NCI-H2227 treated with DMSO at 0.1 percent for 48 hours (cell line): Measurements from ENCODE around the gene NAALADL2.
A peak's percentile ranks its signal among the peaks of the same experiment; 100 is the strongest.

Experiments
- DNase-seq: peaks from one replicate; lab custom pipeline; 2025; lab: John Stamatoyannopoulos, UW

Gene NAALADL2

DNA sequence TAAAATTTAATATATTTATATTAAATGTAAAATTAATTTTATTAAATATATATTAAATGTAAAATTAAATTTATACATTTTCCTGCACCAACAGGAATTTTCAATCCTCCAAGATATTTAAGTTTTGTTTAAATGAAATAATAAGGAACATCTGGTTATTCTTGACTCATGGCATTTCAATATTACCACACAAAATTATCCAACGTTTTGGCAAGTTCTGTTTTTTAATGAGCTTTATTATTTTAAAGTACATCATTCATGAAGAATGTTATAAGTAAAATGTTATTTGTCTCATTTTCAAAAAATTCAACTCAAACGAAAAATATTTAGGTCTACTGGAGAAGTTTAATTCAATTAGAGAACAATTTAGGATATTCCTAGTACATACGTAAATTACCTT lies 811.4 kb downstream of the NAALADL2 start:
- DNase-seq: no peak

DNA sequence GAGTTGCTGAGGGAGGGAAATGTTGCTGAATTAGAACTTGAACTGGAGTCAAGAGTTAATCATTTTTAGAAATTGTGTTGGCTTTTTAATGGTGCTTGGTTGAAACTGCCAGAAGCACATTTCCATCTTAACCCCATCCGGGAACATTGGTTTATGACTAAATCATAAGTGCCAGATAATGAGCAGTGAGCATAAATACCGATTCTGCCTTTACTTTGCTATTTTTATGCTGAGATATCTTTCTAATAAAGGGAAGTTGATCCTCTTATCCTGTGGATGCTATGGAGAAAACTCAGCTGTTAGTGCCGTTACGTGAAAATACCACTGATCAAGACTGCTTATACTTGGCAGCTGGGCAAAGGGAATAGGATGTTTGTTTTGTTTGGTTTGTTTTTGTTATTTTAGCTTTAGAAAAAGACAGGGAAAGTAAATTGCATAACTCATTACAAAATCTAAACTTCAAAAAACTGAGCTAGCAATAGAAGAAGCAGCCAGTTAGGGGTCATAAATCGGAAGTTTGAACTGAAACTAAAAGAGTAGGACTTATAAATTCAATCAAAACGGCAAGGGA lies 813.1 kb downstream of the NAALADL2 start:
- DNase-seq: peak; percentile 6

DNA sequence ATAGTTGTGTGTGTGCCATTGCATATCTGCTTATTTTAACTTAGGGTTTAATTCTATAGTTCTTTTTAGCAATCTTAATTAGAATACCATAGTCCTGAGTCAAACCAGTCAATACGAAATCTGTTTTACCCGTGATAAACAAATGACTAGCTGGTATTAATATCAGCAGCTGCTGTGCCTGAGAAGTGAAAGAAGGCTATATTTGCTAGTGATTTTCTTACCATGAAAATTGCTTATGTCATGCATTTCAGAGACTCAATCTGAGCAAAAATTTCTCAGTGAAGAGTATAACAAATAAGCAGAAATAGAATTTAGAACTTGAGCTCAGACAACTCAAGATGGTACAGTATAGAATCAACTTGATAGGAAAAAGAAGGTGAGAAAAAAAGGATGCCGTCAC lies 820.4 kb downstream of the NAALADL2 start:
- DNase-seq: no peak

DNA sequence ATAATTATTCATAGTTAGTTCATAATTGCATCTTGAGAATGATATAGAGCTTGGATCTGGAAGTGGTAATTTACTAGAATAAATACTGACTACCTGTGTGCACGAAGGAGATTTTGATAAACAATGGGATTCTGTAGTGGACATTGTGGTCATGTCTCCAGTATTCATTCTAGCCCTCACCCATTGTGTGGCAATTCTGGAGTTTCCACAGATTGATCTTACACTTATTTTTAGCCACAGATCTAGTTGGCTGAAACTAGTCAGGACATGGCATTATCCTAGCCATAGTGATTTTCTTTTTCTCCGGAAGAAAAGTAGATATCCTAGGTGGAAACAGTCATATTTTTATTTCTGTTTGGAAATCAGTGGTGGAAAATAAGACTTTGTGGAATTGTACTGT lies 833.1 kb downstream of the NAALADL2 start:
- DNase-seq: no peak

DNA sequence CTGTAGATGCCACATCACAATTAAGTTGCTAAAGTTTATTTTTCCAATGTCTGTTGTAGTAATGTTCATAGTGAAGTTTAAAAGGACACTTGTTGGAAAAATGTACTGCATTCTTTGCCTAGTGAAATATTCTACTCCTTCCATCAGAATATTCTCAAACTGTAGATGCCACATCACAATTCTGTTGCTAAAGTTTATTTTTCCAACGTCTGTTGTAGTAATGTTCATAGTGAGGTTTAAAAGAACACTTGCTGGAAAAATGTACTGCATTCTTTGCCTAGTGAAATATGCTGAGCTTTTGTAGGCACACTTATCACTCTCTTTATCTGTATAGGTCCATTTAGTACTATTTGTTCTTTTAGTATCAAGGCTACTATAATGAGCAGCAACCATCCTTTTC lies 836.1 kb downstream of the NAALADL2 start:
- DNase-seq: no peak

DNA sequence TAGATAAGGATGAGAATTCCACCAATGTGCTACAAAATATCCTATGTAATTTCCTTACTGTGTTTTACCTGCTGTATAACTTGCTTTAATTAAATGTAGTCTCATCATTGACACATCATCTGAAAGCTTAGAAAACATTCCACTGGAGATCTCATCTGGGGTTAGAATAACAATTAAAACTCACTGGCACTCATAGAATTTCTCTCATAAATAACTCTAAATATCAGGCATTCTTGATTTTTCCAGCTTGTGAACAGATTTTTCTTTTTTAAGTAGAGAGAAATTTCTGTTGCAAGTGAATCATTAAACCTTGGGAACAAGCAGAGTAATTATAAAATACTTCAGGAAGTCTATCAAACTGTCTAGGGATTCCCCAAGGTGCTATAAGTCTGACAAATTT lies 843.8 kb downstream of the NAALADL2 start:
- DNase-seq: no peak

DNA sequence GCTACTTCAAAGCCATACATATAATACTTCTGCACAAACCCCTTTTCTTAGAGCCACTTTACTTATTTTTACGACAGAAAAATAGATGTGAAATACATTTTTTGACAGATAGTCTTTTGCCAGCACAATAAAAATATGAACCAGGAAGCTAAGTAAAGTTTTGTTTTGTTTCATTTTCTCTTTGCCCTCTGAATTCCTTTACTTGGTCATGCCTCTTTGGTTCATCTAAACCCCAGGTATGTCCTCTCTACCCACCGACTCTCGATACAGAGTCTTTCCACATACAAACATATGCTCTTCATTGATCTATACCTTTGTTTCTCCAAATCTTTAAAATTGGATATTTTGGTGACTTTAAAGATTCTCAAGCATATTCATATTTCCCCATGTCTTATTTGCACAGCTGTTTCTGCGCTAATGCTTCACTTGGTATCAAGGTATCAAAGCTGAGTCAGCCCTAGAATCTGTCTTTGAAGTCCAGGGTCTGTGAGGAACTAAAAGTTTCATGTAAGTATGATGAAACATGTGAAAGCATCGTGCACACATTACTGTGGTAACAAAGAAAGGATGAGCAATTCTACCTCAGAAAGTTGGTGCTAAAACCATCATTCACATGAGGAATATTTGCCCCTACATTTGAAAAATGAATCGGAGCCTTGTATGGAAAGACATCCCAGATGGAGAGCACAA lies 845.4 kb downstream of the NAALADL2 start:
- DNase-seq: no peak

DNA sequence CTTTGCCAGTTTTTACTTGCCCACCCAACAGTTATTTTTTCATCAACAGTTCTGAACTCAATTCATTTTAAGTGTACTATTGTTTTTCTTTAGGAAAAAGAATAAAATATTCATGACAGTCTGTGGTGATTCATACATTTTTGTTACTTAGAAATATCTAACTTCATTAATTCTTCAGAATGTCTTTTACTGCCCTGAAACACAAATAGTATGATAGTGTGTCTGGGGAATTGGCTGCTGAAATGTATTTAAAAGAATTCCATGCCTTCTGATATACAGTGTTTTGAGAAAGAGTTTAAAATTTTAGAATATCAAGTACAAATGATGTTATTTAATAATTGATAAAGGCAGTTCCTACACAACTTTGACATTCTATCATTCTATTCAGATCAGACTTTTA lies 854.1 kb downstream of the NAALADL2 start:
- DNase-seq: no peak

DNA sequence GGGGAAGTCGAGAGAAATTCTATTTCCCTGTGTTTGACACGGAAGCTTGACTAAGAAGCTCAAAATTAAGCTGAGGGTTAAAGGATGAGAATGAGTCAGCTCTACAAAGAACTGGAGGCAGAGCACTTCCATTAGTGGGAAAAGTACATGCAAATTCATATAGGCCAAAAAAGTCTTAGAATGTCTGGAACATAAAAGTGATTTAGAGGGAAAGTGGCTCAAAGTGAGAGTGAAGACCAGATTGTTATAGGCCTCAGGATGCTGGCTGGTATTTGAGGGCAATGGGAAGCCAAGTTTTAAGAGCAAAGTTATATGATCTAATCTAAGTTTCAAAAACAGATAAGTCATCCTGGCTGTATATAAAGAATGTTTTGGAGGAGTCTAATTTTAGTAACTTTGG lies 857.3 kb downstream of the NAALADL2 start:
- no peak for DNase-seq

DNA sequence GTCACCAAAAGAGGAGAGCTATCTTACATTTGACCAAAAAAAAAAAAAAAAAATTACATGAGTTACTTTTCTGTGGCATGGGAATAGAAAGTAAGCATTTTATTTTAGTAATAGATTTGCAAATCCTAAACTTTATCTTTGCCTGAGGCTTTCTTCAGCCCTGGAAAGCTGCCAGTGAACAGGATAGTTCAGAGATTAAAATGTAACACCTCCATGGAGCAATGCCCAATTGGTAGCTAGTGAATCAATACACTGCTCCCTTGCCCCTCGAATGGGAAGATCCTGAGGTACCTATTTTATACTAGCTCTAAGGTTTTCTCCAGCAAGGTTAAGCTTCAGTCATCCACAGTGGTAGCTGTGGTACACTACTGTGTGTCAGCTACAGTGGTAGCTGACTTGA lies 867.1 kb downstream of the NAALADL2 start:
- DNase-seq: no peak

DNA sequence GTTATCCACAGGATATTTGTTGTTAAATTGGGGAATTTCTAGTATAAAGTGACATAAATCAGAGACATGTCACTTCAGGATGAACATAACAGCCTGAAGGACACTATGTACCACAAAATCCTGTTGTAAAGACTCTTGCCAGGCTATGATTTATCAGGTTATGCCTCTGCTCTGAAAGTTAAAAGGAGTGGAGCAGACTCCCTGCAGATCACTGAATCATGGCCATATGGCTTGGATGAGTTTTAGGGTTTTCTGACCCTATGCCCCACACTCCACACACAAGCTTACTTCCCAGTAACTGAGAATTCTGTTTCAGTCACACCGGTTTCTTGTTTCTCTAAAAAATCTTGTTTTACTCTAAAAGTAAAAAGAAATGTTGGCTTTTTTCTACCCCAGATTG lies 869.4 kb downstream of the NAALADL2 start:
- DNase-seq: no peak

DNA sequence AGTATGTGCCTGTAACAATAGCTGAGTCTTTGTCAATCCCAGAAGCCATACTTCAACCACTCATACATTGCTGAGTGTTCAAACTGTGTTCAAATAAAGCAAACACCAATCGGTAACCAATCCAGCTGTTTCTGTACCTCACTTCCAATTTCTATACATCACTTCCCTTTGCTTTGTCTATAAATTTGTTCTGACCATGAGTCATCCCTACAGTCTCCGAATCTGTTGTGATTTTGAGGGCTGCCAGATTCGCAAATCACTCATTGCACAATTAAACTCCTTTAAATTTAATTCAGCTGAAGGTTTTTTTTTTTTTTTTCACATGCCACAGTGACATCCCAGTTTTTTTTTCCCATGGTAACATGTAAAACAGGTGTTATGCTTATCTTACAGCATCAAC lies 870.3 kb downstream of the NAALADL2 start:
- DNase-seq: no peak

DNA sequence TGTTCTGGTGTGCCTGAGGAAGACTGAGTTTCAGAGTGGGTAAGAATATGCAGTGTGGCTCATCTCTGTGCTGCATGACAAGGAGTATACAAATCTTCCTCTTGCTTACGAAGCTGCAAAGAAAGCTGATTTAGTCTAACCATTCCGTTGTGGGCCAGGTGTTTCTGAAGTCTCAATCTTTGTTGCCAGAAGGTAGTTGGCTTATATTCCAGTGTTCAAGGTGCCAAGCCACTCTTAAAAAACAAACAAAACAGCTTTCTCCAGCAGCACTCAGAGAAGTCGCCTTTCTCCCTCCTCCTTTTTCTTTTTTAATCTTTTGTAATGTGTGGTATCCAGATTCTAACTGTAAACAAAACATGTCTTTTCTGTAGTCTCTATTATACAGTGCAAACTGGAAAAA lies 872.4 kb downstream of the NAALADL2 start:
- DNase-seq: no peak

DNA sequence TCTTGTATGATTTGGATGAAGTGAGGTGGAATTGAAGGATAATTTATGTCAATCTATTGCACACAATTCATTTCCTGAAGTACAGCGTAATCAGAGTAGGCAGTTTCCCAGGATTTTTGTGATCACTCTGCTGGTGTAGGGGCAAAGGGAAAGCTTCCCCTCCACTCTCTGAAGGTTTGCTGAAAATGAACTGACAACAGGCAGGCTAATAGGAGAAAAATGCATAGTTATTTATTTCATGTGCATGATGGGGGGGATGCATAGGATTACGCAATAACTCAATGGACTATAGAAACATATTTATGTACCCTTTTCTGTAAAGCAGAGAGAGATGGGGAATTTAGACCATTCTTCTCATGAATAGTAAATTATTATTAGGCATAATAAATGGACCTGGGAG lies 872.9 kb downstream of the NAALADL2 start:
- no peak for DNase-seq

DNA sequence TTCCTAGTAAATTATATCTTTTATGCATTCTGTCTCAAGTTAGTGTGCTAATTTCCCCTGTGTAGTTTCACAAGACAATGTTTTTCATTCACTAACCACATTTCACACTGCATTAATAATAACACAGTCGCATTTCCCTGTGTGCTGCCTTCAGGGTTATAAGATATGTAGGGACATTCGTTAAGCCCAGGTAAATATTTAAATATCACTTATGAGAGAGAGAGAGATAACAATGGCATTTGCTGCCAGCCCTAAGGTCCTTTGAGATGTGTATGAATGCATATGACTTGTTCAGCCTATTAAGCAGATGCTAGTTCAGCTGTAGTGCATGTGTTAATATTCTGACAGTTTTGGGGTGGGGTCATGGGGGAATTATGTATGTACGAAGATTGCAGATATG lies 876.7 kb downstream of the NAALADL2 start:
- DNase-seq: no peak

DNA sequence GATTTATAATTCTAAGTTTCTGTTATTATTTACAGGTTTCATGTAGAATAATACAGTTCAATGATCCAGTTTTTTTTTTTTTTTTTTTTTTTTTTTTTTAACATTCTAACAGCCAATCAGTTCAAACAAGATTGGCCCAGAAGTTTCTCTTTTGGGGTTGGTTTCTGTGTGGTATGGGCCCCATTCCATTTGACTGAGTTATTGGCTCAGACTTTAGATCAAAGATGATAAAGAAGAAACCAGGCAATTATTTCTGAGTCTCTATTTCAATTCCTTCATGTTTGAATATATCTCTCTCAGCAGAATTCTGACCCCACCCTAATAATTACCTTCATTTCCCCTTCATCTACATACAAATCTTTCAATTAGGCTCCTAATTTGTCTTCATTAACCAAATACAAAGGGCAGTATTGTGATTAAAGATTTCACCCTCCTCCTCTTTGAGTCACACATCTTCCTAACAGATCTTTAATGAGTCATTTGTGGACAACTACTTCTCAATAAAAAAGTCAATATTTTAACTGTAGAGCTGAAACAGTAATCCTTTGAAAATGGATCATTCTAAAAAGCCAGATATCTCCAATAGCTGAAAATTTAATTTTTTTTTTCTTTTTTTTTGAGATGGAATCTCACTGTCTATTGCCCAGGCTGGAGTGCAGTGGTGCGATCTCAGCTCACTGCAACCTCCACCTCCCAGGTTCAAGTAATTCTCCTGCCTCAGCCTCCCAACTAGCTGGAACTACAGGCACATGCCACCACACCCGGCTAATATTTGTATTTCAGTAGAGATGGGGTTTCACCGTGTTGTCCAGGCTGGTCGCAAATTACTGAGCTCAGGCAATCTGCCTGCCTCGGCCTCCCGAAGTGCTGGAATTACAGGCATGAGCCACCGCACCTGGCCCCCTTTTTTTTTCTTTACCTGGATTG lies 878.8 kb downstream of the NAALADL2 start:
- no peak for DNase-seq

DNA sequence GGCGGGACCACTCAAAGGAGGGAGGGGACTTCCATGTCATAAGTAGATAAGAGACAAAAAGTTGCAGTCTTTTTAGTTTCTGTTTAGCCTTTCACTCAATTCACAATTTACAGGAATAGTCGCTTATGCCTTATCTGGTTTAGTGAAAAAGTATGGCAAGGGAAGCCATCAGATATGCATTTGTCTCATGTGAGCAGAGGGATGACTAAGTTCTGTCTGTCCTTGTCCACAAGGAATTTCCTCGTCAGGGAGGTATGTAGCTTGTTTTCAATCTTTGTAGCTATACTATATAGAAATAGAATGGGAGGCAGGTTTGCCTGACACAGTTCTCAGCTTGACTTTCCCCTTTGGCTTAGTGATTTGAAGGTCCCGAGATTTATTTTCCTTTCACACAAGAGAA lies 882.8 kb downstream of the NAALADL2 start:
- no peak for DNase-seq

DNA sequence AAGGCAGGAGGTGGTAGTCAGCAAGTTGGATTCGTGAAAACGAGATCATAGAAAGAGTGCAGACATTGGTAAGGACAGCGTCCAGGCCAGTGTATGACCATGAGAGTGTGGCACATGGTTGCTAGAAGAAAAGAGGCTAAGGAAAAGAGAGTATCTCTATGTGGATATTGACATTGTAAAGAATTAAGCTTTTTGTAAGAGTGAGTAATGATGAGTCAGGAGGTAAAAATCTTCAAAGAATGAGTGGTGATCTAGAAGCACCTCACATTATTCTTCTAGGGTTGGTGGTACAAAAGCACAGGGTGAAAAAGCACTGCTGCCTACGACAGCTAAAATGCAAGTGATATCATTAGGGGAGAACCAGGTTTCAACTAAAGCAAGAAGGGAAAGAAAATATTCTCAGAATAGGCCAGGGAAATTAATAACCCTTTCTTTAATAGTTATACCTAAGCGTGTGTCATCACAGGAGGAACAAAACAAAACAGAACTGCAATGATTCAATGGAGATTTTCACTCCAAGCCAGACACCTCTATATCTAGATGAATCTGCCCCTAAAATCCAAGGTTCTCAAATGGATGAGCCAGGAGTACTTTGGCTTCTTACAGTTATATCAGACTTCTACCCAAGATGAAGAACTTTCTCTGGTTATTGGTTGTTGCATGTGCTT lies 884.7 kb downstream of the NAALADL2 start:
- DNase-seq: no peak

DNA sequence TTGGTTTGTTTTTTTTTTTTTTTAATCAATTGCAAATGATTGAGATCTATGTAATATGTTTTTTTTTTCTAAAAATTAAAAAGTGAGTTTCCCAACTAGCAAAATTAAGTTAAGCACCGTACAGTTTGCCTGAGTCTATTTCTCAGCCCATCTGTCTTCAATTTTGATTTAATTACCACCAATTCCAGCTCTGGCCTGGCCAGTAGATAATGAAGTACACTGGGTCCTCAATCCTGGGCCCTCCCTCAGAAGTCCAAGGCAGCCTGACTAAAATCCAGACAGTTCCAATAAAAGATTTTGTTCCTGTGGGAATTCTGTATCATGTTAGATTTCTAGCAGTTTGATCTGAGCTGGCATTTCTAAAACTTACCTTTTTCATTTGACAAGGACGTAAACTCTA lies 887.2 kb downstream of the NAALADL2 start:
- DNase-seq: no peak

DNA sequence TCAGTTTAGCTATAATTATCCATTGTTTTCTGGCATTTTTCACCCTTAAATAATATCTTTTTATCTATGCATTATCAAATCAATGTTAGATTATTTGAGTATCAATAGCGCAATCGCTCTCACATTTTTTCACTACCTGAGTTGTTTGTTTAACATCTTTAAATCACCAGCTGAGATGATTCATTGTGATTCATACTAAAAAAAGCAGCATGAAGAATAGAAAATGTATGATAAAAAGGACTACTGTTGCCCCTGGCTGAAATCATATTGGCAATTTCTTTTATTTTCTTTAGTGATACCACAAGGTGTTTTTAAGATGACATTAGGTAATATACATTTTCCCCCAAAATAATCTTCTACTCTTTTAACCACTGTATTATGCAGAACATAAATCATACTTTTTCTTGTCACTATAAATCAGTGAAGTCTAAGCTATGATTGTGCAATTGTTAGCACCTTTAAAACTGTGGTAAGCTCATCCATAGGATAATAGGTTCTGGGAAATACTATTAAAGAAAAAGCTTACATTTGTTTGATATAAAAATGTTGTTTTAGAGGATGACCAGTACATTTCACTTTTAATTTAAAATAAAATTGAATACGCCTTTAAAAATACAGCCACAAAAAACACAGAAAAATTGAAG lies 889.1 kb downstream of the NAALADL2 start:
- no peak for DNase-seq

DNA sequence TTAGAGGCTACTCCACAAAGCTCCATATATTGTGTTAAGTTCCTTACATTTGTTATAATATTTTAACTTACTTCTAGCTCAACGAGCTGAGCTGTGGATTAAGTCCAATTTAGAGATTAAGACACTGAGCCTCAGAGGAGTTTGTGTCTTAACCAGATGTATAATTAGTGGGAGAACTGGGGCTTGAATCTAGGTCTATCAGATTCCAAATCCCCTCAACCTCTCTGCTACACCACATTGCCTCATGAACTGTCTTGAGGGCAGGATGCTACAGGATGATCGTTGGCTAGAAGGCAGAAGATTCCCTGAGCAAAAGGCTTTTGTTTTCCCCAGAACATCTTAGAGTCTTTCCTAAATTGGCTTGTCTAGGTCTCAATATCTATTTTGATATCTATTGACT lies 890.8 kb downstream of the NAALADL2 start:
- no peak for DNase-seq

DNA sequence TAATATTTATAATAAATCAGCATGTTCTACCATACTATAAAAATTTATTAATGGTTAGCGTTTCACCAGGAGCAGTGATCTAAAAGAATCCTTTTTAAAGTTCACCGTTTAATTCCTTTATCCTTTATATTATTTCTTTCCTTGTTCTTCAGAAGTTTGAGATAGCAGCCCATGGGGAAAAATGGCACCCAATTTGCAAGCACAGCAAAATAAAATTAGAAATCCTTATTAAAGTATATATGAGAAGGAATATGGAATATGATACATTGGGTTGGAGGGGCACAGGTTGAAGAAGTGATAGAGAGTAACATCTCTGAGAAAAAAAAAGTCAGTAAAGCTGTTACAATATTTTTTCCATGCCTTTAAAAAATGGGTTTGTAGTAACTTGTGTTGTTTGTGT lies 892.0 kb downstream of the NAALADL2 start:
- DNase-seq: no peak
